HG03354 (cell line): ENCODE results near the gene AFF1.
"Not testable (repeated sequence)": the region's sequence is repeated elsewhere in the genome, so short reads cannot be mapped to it uniquely, and the experiment has no call there.

Experiments
- ATAC-seq: cut with Tn5 transposase; IDR thresholded peaks from one replicate; pipeline ENCODE4 v1.9.1; 2021; ENCODE audit warnings: mild to moderate bottlenecking; ENCODE audit not compliant: unreplicated experiment, poor library complexity, severe bottlenecking

AFF1 gene

GRCh38 chr4:86974551-86974994 is 39.8 kb downstream of the AFF1 start:
- ATAC-seq: no peak

GRCh38 chr4:86975927-86976326 is 41.1 kb downstream of the AFF1 start:
- ATAC-seq: no peak

GRCh38 chr4:86976801-86977485 is 42.1 kb downstream of the AFF1 start:
- ATAC-seq: no peak

GRCh38 chr4:86977621-86978184 is 42.9 kb downstream of the AFF1 start:
- peak; percentile 93 for ATAC-seq

- ATAC-seq: no peak
Measured at GRCh38 chr4:86978709-86979108, 43.9 kb downstream of the AFF1 start.

GRCh38 chr4:86980230-86980629 is 45.4 kb downstream of the AFF1 start:
- no peak for ATAC-seq

- peak; percentile 43 for ATAC-seq
Measured at GRCh38 chr4:86981789-86982188, 47.0 kb downstream of the AFF1 start.

- ATAC-seq: not testable (repeated sequence)
Measured at GRCh38 chr4:86985852-86986251, 51.0 kb downstream of the AFF1 start.

- ATAC-seq: not testable (repeated sequence)
Measured at GRCh38 chr4:86989658-86990057, 54.8 kb downstream of the AFF1 start.

- no peak for ATAC-seq
Measured at GRCh38 chr4:86990510-86990909, 55.7 kb downstream of the AFF1 start.

- ATAC-seq: no peak
Measured at GRCh38 chr4:86991994-86992393, 57.2 kb downstream of the AFF1 start.

GRCh38 chr4:86993909-86994681 is 59.3 kb downstream of the AFF1 start:
- ATAC-seq: no peak

- ATAC-seq: no peak
Measured at GRCh38 chr4:86994686-86995085, 59.9 kb downstream of the AFF1 start.

GRCh38 chr4:86996510-86996909 is 61.7 kb downstream of the AFF1 start:
- ATAC-seq: not testable (repeated sequence)

GRCh38 chr4:86999136-86999643 is 64.4 kb downstream of the AFF1 start:
- no peak for ATAC-seq

- ATAC-seq: no peak
Measured at GRCh38 chr4:87002682-87003043, 67.9 kb downstream of the AFF1 start.

- no peak for ATAC-seq
Measured at GRCh38 chr4:87003266-87003665, 68.5 kb downstream of the AFF1 start.

- ATAC-seq: no peak
Measured at GRCh38 chr4:87005369-87005689, 70.5 kb downstream of the AFF1 start.

GRCh38 chr4:87005690-87006425 is 71.0 kb downstream of the AFF1 start:
- ATAC-seq: no peak

- ATAC-seq: no peak
Measured at GRCh38 chr4:87006426-87006675, 71.5 kb downstream of the AFF1 start.
